Measurements from ENCODE around the gene SCFD1.

DNA sequence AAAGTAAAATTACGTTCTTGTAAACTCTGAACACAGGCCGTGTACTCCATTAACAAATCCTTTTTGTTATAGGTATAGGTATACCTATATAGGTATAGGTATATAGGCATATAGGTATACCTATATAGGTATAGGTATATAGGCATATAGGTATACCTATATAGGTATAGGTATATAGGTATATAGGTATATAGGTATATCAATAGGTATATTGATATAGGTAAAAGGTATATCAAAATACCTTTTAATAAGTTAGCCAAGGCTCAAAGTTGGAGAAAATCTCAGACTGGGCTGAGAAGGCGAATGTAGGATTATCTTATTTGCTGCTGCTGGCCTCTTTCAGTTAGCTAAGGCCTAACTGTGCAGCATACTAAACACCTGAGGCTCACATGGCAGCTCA lies 3.4 kb downstream of the SCFD1 start:
- TF ChIP-seq, protein P1, sequence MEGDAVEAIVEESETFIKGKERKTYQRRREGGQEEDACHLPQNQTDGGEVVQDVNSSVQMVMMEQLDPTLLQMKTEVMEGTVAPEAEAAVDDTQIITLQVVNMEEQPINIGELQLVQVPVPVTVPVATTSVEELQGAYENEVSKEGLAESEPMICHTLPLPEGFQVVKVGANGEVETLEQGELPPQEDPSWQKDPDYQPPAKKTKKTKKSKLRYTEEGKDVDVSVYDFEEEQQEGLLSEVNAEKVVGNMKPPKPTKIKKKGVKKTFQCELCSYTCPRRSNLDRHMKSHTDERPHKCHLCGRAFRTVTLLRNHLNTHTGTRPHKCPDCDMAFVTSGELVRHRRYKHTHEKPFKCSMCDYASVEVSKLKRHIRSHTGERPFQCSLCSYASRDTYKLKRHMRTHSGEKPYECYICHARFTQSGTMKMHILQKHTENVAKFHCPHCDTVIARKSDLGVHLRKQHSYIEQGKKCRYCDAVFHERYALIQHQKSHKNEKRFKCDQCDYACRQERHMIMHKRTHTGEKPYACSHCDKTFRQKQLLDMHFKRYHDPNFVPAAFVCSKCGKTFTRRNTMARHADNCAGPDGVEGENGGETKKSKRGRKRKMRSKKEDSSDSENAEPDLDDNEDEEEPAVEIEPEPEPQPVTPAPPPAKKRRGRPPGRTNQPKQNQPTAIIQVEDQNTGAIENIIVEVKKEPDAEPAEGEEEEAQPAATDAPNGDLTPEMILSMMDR (IDR thresholded peaks at IDR 0.05; ENCODE audit: insufficient read depth, low read length, poor library complexity, severe bottlenecking) = no peak
- TF ChIP-seq EZH2phosphoT487 (conservative IDR thresholded peaks at IDR 0.05; ENCODE audit: low read length) = no peak
